ENCODE data around the gene SIGLEC11.

DNA sequence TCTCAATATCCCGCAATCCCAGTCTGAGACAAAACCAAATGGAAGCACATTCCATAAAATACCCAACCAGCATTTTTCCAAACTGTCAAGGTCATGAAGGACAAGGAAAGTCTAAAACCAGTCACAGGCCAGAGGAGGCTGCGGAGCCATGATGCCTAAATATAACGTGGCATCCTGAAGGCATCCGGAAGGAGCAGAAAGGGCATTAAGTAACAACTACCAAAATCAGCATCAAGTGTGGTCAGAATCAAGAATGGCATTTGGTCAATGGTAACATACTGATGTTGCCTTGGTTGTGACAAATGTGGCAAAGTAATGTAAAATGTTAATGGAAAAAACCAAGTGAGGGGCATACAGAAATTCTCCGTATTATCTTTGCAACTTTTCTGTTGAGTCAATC lies 35.5 kb downstream of the SIGLEC11 start:
- TF ChIP-seq, protein P1, sequence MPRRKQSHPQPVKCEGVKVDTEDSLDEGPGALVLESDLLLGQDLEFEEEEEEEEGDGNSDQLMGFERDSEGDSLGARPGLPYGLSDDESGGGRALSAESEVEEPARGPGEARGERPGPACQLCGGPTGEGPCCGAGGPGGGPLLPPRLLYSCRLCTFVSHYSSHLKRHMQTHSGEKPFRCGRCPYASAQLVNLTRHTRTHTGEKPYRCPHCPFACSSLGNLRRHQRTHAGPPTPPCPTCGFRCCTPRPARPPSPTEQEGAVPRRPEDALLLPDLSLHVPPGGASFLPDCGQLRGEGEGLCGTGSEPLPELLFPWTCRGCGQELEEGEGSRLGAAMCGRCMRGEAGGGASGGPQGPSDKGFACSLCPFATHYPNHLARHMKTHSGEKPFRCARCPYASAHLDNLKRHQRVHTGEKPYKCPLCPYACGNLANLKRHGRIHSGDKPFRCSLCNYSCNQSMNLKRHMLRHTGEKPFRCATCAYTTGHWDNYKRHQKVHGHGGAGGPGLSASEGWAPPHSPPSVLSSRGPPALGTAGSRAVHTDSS (CRISPR knock-in tag; conservative IDR thresholded peaks at IDR 0.05), result no peak
- TF ChIP-seq PPARG (CRISPR knock-in tag; conservative IDR thresholded peaks at IDR 0.05) (no peak), FOXK1 (CRISPR knock-in tag; IDR thresholded peaks at IDR 0.05; ENCODE audit: borderline replicate concordance, low read depth) (no peak), POLR2AphosphoS5 (IDR thresholded peaks at IDR 0.05; ENCODE audit: low read depth, low read length) (no peak), NBN (conservative IDR thresholded peaks at IDR 0.05) (no peak), ZNF274 (CRISPR knock-in tag; IDR thresholded peaks at IDR 0.05) (no peak), HDAC2 (CRISPR knock-in tag; IDR thresholded peaks at IDR 0.05) (no peak)
- TF ChIP-seq, protein P2, sequence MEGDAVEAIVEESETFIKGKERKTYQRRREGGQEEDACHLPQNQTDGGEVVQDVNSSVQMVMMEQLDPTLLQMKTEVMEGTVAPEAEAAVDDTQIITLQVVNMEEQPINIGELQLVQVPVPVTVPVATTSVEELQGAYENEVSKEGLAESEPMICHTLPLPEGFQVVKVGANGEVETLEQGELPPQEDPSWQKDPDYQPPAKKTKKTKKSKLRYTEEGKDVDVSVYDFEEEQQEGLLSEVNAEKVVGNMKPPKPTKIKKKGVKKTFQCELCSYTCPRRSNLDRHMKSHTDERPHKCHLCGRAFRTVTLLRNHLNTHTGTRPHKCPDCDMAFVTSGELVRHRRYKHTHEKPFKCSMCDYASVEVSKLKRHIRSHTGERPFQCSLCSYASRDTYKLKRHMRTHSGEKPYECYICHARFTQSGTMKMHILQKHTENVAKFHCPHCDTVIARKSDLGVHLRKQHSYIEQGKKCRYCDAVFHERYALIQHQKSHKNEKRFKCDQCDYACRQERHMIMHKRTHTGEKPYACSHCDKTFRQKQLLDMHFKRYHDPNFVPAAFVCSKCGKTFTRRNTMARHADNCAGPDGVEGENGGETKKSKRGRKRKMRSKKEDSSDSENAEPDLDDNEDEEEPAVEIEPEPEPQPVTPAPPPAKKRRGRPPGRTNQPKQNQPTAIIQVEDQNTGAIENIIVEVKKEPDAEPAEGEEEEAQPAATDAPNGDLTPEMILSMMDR (CRISPR knock-in tag; IDR thresholded peaks at IDR 0.05), result no peak
- TF ChIP-seq, protein P3, sequence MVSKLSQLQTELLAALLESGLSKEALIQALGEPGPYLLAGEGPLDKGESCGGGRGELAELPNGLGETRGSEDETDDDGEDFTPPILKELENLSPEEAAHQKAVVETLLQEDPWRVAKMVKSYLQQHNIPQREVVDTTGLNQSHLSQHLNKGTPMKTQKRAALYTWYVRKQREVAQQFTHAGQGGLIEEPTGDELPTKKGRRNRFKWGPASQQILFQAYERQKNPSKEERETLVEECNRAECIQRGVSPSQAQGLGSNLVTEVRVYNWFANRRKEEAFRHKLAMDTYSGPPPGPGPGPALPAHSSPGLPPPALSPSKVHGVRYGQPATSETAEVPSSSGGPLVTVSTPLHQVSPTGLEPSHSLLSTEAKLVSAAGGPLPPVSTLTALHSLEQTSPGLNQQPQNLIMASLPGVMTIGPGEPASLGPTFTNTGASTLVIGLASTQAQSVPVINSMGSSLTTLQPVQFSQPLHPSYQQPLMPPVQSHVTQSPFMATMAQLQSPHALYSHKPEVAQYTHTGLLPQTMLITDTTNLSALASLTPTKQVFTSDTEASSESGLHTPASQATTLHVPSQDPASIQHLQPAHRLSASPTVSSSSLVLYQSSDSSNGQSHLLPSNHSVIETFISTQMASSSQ (IDR thresholded peaks at IDR 0.05; ENCODE audit: low read depth), result no peak
- TF ChIP-seq, protein P3 (CRISPR knock-in tag; IDR thresholded peaks at IDR 0.05; ENCODE audit: borderline replicate concordance), result no peak
- TF ChIP-seq, protein P4, sequence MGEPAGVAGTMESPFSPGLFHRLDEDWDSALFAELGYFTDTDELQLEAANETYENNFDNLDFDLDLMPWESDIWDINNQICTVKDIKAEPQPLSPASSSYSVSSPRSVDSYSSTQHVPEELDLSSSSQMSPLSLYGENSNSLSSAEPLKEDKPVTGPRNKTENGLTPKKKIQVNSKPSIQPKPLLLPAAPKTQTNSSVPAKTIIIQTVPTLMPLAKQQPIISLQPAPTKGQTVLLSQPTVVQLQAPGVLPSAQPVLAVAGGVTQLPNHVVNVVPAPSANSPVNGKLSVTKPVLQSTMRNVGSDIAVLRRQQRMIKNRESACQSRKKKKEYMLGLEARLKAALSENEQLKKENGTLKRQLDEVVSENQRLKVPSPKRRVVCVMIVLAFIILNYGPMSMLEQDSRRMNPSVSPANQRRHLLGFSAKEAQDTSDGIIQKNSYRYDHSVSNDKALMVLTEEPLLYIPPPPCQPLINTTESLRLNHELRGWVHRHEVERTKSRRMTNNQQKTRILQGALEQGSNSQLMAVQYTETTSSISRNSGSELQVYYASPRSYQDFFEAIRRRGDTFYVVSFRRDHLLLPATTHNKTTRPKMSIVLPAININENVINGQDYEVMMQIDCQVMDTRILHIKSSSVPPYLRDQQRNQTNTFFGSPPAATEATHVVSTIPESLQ (CRISPR knock-in tag; conservative IDR thresholded peaks at IDR 0.05), result no peak
